Measurements from ENCODE around the gene KRT72. TPM values are rescaled to one million over a fixed set of nuclear protein-coding genes. Genes with fewer than 3 reads are reported as not detected.

KRT72 gene
- polyA plus RNA-seq, 1 donor from 2014 or later, result not detected

- no peak overlapping the region for H2AFZ ChIP-seq (ENCODE audit: low read depth, low read length)
- no peaks in the 10 kb centered on the region for H3K9me3 ChIP-seq (ENCODE audit: low read length)
- no peaks in the 10 kb centered on the region for H3K9me2 ChIP-seq (ENCODE audit: insufficient read depth, low read length)
- H4K20me1 ChIP-seq (ENCODE audit: insufficient read depth), result no peaks in the 10 kb centered on the region
- no peak overlapping the region for H3K27ac ChIP-seq (ENCODE audit: low read length)
- no peak for TF ChIP-seq EP300 (conservative IDR thresholded peaks at IDR 0.05; ENCODE audit: poor library complexity, severe bottlenecking)
- TF ChIP-seq CTCF (IDR thresholded peaks at IDR 0.05; ENCODE audit: poor library complexity, severe bottlenecking), result no peak
- TF ChIP-seq POLR2AphosphoS5 (IDR thresholded peaks at IDR 0.05), result no peak
- no peak overlapping the region for H3K4me3 ChIP-seq (ENCODE audit: low read length)
- H3K9ac ChIP-seq (ENCODE audit: low read length), result no peak overlapping the region
- H3K36me3 ChIP-seq (ENCODE audit: insufficient read depth, low read length), result no peaks in the 10 kb centered on the region
- H3F3A ChIP-seq (ENCODE audit: insufficient read depth, low read length, poor library complexity, severe bottlenecking), result no peaks in the 10 kb centered on the region
- no peak overlapping the region for H3K4me2 ChIP-seq (ENCODE audit: low read length)
- no peaks in the 10 kb centered on the region for H3K79me2 ChIP-seq (replicated peaks; ENCODE audit: insufficient read depth, low read length)
- no peaks in the 10 kb centered on the region for H3K27me3 ChIP-seq (ENCODE audit: insufficient read depth, low read depth, low read length)
These were observed 43.8 kb downstream of the KRT72 start for GRCh38 chr12:52557476-52557875.

GRCh38 chr12:52555577-52555976 lies 45.7 kb downstream of the KRT72 start:
- no peak overlapping the region for H3K27ac ChIP-seq (ENCODE audit: low read length)
- no peak overlapping the region for H3K4me3 ChIP-seq (ENCODE audit: low read length)
- no peaks in the 10 kb centered on the region for H3K27me3 ChIP-seq (ENCODE audit: insufficient read depth, low read depth, low read length)
- no peaks in the 10 kb centered on the region for H3K9me2 ChIP-seq (ENCODE audit: insufficient read depth, low read length)
- H3K79me2 ChIP-seq (replicated peaks; ENCODE audit: insufficient read depth, low read length), result no peaks in the 10 kb centered on the region
- H3K9me3 ChIP-seq (ENCODE audit: low read length), result no peaks in the 10 kb centered on the region
- H4K20me1 ChIP-seq (ENCODE audit: insufficient read depth), result no peaks in the 10 kb centered on the region
- no peak overlapping the region for H3K4me2 ChIP-seq (ENCODE audit: low read length)
- no peaks in the 10 kb centered on the region for H3F3A ChIP-seq (ENCODE audit: insufficient read depth, low read length, poor library complexity, severe bottlenecking)
- no peaks in the 10 kb centered on the region for H3K36me3 ChIP-seq (ENCODE audit: insufficient read depth, low read length)
- TF ChIP-seq CTCF (IDR thresholded peaks at IDR 0.05; ENCODE audit: poor library complexity, severe bottlenecking) (no peak), SMC3 (conservative IDR thresholded peaks at IDR 0.05; ENCODE audit: poor library complexity) (no peak), RAD21 (conservative IDR thresholded peaks at IDR 0.05) (no peak)
- no peak overlapping the region for H2AFZ ChIP-seq (ENCODE audit: low read depth, low read length)
- H3K9ac ChIP-seq (ENCODE audit: low read length), result no peak overlapping the region

GRCh38 chr12:52552681-52553195 lies 48.5 kb downstream of the KRT72 start, which contains the start of gene KRT71:
Gene KRT71, minus strand, starts transcription at chr12:52553145. Its CDS starts 68 bp downstream, at chr12:52553077.
- no peaks in the 10 kb centered on the region for H3F3A ChIP-seq (ENCODE audit: insufficient read depth, low read length, poor library complexity, severe bottlenecking)
- no peak within 1 kb of the TSS for H3K4me2 ChIP-seq (ENCODE audit: low read length)
- no peaks in the 10 kb centered on the region for H3K9me3 ChIP-seq (ENCODE audit: low read length)
- no peaks in the 10 kb centered on the region for H3K79me2 ChIP-seq (replicated peaks; ENCODE audit: insufficient read depth, low read length)
- no peak within 1 kb of the TSS for H3K4me3 ChIP-seq (ENCODE audit: low read length)
- no peaks in the 10 kb centered on the region for H4K20me1 ChIP-seq (ENCODE audit: insufficient read depth)
- H2AFZ ChIP-seq (ENCODE audit: low read depth, low read length), result no peak within 1 kb of the TSS
- no peaks in the 10 kb centered on the region for H3K36me3 ChIP-seq (ENCODE audit: insufficient read depth, low read length)
- H3K9me2 ChIP-seq (ENCODE audit: insufficient read depth, low read length), result no peaks in the 10 kb centered on the region
- H3K27ac ChIP-seq (ENCODE audit: low read length), result no peak within 1 kb of the TSS
- no peak within 1 kb of the TSS for H3K9ac ChIP-seq (ENCODE audit: low read length)
- TF ChIP-seq RAD21 (conservative IDR thresholded peaks at IDR 0.05) (no peak), REST (IDR thresholded peaks at IDR 0.05; ENCODE audit: borderline replicate concordance) (no peak), CTCF (IDR thresholded peaks at IDR 0.05; ENCODE audit: poor library complexity, severe bottlenecking) (no peak), EP300 (conservative IDR thresholded peaks at IDR 0.05; ENCODE audit: poor library complexity, severe bottlenecking) (no peak), TAF1 (IDR thresholded peaks at IDR 0.05; ENCODE audit: low read depth) (no peak), POLR2AphosphoS5 (IDR thresholded peaks at IDR 0.05) (no peak), SMC3 (conservative IDR thresholded peaks at IDR 0.05; ENCODE audit: poor library complexity) (no peak)
- H3K27me3 ChIP-seq (ENCODE audit: insufficient read depth, low read depth, low read length), result no peaks in the 10 kb centered on the region
